ENCODE measurements around the gene EPHB4.
"Not testable (repeated sequence)": the region's sequence is repeated elsewhere in the genome, so short reads cannot be mapped to it uniquely, and the experiment has no call there.

The EPHB4 gene

GRCh38 chr7:100855515-100855914 is 28.2 kb upstream of the EPHB4 start:
- no peaks in the 10 kb centered on the region for H3K27me3 ChIP-seq (ENCODE audit: insufficient read depth, low read depth)
- no peak for TF ChIP-seq CTCF (conservative IDR thresholded peaks at IDR 0.05; ENCODE audit: low read depth, low read length)
- H3K4me3 ChIP-seq (IDR thresholded peaks at IDR 0.05; ENCODE audit: insufficient read depth, low read depth, low read length) = no peak overlapping the region
- no peak overlapping the region for H3K9ac ChIP-seq
- no peaks in the 10 kb centered on the region for H4K20me1 ChIP-seq (ENCODE audit: insufficient read depth)
- H3K36me3 ChIP-seq (ENCODE audit: insufficient read depth) = no peaks in the 10 kb centered on the region
- peaks cover 4% of the 10 kb centered on the region for H3K4me1 ChIP-seq (ENCODE audit: low read depth, poor library complexity, severe bottlenecking)
- H2AFZ ChIP-seq (ENCODE audit: low read depth) = no peak overlapping the region
- no peak overlapping the region for H3K4me2 ChIP-seq
- peaks cover 5% of the 10 kb centered on the region; the same call in 1 of the 2 replicates for H3K79me2 ChIP-seq (ENCODE audit: insufficient read depth, low read depth)
- no peak overlapping the region for H3K27ac ChIP-seq

- H3K27me3 ChIP-seq (ENCODE audit: insufficient read depth, low read depth); H3K79me2 ChIP-seq (ENCODE audit: insufficient read depth, low read depth); H3K4me1 ChIP-seq (ENCODE audit: low read depth, poor library complexity, severe bottlenecking); H4K20me1 ChIP-seq (ENCODE audit: insufficient read depth); H3K27ac ChIP-seq; H3K36me3 ChIP-seq (ENCODE audit: insufficient read depth); H2AFZ ChIP-seq (ENCODE audit: low read depth); H3K9ac ChIP-seq; H3K4me3 ChIP-seq (IDR thresholded peaks at IDR 0.05; ENCODE audit: insufficient read depth, low read depth, low read length); H3K4me2 ChIP-seq: not testable (repeated sequence)
Observed at GRCh38 chr7:100854899-100855298, 27.6 kb upstream of the EPHB4 start.

GRCh38 chr7:100854146-100854895 is 27.0 kb upstream of the EPHB4 start:
- TF ChIP-seq CTCF (conservative IDR thresholded peaks at IDR 0.05; ENCODE audit: low read depth, low read length) = no peak
- H3K27me3 ChIP-seq (ENCODE audit: insufficient read depth, low read depth) = no peaks in the 10 kb centered on the region; the same call in 1 of the 2 replicates
- H3K4me1 ChIP-seq (ENCODE audit: low read depth, poor library complexity, severe bottlenecking) = peaks cover 4% of the 10 kb centered on the region
- H3K9ac ChIP-seq = no peak overlapping the region
- H2AFZ ChIP-seq (ENCODE audit: low read depth) = no peak overlapping the region
- no peaks in the 10 kb centered on the region for H3K36me3 ChIP-seq (ENCODE audit: insufficient read depth)
- H3K4me2 ChIP-seq = no peak overlapping the region
- H3K27ac ChIP-seq = no peak overlapping the region
- H4K20me1 ChIP-seq (ENCODE audit: insufficient read depth) = no peaks in the 10 kb centered on the region
- H3K79me2 ChIP-seq (ENCODE audit: insufficient read depth, low read depth) = peaks cover 5% of the 10 kb centered on the region; the same call in 1 of the 2 replicates
- H3K4me3 ChIP-seq (IDR thresholded peaks at IDR 0.05; ENCODE audit: insufficient read depth, low read depth, low read length) = no peak overlapping the region

- no peak within 1 kb of the TSS for H3K27ac ChIP-seq
Observed at GRCh38 chr7:100852048-100852872, 24.9 kb upstream of the EPHB4 start, which contains the start of gene SLC12A9. SLC12A9 (plus strand) TSS chr7:100852713; CDS start chr7:100854198, 1,485 bp downstream.

More at GRCh38 chr7:100852048-100852872, 24.9 kb upstream of the EPHB4 start, which contains the start of gene SLC12A9:
- Histone ChIP-seq H3K4me2 (peak within 1 kb of the TSS; percentile 47), H3K4me3 (IDR thresholded peaks at IDR 0.05; ENCODE audit: insufficient read depth, low read depth, low read length) (no peak within 1 kb of the TSS), H3K36me3 (ENCODE audit: insufficient read depth) (no peaks in the 10 kb centered on the region), H2AFZ (ENCODE audit: low read depth) (peak within 1 kb of the TSS; percentile 98), H4K20me1 (ENCODE audit: insufficient read depth) (no peaks in the 10 kb centered on the region), H3K9ac (peak within 1 kb of the TSS; percentile 49; the same call in 1 of the 2 replicates), H3K27me3 (ENCODE audit: insufficient read depth, low read depth) (no peaks in the 10 kb centered on the region; the same call in 1 of the 2 replicates), H3K4me1 (ENCODE audit: low read depth, poor library complexity, severe bottlenecking) (peaks cover 4% of the 10 kb centered on the region), H3K79me2 (ENCODE audit: insufficient read depth, low read depth) (peaks cover 5% of the 10 kb centered on the region; the same call in 1 of the 2 replicates)
- TF ChIP-seq CTCF (conservative IDR thresholded peaks at IDR 0.05; ENCODE audit: low read depth, low read length) = peak; percentile 94

Data from KMS-11 (cell line).